Nephron (organoid): ENCODE results near the gene UPP1.
"Not testable (repeated sequence)": the region's sequence is repeated elsewhere in the genome, so short reads cannot be mapped to it uniquely, and the experiment has no call there.

Experiments used
- H3K27ac Mint-ChIP-seq, 3 experiments: 2 replicates each; pipeline ENCODE4 v1.8.0; 2020; ENCODE audit warnings: mixed read lengths in 3 of 3, mild to moderate bottlenecking in 2 of 3, moderate library complexity in 1 of 3
- H3K27me3 Mint-ChIP-seq: 2 replicates; pipeline ENCODE4 v1.8.0; 2021; ENCODE audit warnings: low read depth, mild to moderate bottlenecking, moderate library complexity, mixed read lengths
- H3K36me3 Mint-ChIP-seq: 2 replicates; pipeline ENCODE4 v1.8.0; 2020; ENCODE audit warnings: low read depth, mixed read lengths
- H3K4me1 Mint-ChIP-seq: 2 replicates; pipeline ENCODE4 v1.8.0; 2020; ENCODE audit warnings: mixed read lengths
- H3K4me3 Mint-ChIP-seq, 3 experiments: 2 replicates each; pipeline ENCODE4 v1.8.0; 2020; ENCODE audit warnings: mild to moderate bottlenecking in 3 of 3, mixed read lengths in 3 of 3, moderate library complexity in 2 of 3
- H3K9me3 Mint-ChIP-seq: 2 replicates; pipeline ENCODE4 v1.8.0; 2020; ENCODE audit warnings: mixed read lengths
- TF ChIP-seq, protein P1 (sequence below), 3 experiments: fragments of 200-600 bp; sonication (generic); IDR thresholded peaks; one replicate each; pipeline ENCODE4 v1.5.0; 2021; ENCODE audit warnings: antibody characterized with exemption in 3 of 3; ENCODE audit not compliant: unreplicated experiment in 3 of 3

UPP1 gene

DNA sequence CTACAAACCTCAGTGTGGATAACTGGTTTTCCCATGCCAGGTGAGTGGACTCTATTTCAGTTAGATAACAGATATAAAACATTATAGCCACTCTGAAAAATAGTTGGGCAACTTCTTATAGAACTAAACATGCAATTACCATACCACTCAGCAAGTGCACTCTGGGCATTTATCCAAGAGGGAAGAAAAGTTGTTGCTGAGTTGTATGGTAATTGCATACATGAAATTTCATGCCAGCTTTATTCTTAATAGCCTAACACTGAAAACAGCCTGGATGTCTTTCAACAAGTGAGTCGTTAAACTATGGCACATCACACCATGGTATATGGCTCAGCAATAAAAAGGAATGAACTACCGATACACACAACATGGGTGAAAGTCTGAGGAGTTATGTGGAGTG is 10.6 kb upstream of the UPP1 start:
- Mint-ChIP-seq H3K9me3 (no peaks in the 10 kb centered on the region), H3K36me3 (no peaks in the 10 kb centered on the region), H3K27me3 (peaks cover 4% of the 10 kb centered on the region), H3K4me3 (no peak overlapping the region), H3K4me1 (no peaks in the 10 kb centered on the region), H3K27ac (no peak overlapping the region)
- TF ChIP-seq, protein P1, sequence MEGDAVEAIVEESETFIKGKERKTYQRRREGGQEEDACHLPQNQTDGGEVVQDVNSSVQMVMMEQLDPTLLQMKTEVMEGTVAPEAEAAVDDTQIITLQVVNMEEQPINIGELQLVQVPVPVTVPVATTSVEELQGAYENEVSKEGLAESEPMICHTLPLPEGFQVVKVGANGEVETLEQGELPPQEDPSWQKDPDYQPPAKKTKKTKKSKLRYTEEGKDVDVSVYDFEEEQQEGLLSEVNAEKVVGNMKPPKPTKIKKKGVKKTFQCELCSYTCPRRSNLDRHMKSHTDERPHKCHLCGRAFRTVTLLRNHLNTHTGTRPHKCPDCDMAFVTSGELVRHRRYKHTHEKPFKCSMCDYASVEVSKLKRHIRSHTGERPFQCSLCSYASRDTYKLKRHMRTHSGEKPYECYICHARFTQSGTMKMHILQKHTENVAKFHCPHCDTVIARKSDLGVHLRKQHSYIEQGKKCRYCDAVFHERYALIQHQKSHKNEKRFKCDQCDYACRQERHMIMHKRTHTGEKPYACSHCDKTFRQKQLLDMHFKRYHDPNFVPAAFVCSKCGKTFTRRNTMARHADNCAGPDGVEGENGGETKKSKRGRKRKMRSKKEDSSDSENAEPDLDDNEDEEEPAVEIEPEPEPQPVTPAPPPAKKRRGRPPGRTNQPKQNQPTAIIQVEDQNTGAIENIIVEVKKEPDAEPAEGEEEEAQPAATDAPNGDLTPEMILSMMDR (IDR thresholded peaks at IDR 0.05; ENCODE audit: unreplicated experiment in 3 of 3): no peak

DNA sequence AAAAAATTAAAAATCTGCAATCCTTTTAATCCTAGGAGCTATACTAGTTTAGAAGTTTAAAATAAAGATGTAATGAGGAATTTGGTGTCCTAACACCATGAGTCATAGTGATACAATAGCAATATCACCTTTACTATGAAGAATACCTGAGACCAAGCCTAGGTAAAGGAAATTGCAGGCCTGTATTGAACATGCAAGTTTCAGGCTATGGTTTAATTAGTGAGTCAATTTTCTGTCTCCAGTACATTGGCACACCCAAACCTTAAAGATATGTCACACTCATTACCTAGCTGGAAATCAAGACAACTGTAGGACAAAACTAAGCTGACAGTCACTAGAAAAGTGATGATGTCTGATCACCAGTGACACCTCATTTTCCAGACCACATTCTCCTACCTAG is 6.7 kb upstream of the UPP1 start:
- H3K4me3 Mint-ChIP-seq, H3K9me3 Mint-ChIP-seq, H3K27ac Mint-ChIP-seq, H3K36me3 Mint-ChIP-seq, H3K4me1 Mint-ChIP-seq: not testable (repeated sequence)
- peaks cover 20% of the 10 kb centered on the region for H3K27me3 Mint-ChIP-seq

DNA sequence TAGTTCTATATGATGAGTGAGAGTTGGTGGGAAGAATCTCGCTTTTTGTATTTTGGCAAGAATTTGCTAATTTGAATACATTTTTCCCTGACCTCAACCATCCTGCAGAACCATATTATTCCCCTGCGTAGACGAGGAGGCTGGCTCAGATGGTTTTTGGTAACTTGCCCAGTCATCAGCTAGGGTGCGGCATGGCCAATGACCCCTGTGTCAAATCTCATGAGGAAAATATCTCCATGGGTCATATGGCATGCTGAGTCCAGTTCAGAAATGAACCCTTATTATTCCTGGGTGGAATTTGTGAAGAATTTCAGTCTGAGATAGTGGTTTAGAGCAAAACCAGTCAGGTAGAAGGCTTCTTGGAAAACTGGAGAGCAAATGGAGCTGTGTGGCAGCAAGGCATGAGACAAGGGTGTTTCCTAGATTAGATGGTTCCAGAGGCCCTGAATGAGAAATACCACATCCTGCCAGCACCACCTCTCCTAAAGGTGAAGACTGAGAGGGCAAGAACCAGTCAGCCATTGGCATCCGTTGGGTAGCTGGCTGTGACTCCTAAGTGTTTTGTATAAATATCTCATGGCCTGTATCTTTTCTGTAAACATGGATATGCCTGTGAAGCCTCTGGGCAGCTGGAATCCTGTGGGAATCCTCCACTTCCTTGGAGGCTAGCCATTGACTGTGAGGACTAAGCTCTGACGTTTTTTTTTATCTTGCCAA is 5.8 kb upstream of the UPP1 start:
- H3K27ac Mint-ChIP-seq: no peak overlapping the region
- H3K27me3 Mint-ChIP-seq: peaks cover 24% of the 10 kb centered on the region
- TF ChIP-seq, protein P1 (IDR thresholded peaks at IDR 0.05; ENCODE audit: unreplicated experiment in 3 of 3): no peak
- H3K4me3 Mint-ChIP-seq: no peak overlapping the region
- peaks cover 10% of the 10 kb centered on the region for H3K4me1 Mint-ChIP-seq
- no peaks in the 10 kb centered on the region for H3K36me3 Mint-ChIP-seq
- H3K9me3 Mint-ChIP-seq: no peaks in the 10 kb centered on the region

DNA sequence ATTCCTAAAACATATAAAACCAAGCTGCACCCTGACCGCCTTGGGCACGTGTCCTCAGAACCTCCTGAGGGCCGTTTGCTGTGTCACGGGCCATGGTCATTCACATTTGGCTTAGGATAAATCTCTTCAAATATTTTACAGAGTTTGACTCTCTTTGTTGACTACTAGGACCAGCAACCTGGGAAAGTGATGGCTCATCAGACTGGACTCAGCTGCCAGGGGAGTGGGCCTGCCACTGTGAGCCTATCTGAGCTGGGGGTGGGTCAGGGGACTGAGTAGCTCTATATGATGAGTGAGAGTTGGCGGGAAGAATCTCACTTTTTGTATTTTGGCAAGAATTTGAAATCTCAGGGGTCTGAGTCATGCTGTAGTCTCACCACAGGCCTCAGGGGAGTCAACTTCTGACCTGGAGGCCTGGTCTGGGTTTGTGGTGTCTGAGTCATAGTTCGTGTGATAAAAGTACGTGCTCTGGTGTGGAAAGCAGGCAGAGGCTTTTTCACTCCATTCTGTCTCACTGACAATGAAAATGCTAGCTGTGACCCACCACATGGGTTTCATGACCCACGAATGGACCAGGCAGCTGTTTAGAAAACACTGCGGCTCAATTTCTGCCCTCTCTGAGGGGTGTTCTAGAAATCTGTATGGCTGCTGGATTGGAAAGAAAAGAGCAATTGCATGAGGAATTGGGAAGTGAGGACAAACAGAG is 4.2 kb upstream of the UPP1 start:
- peak overlapping the region in 1 of 3 experiments; percentile 31 for H3K27ac Mint-ChIP-seq
- peaks cover 36% of the 10 kb centered on the region for H3K27me3 Mint-ChIP-seq
- TF ChIP-seq, protein P1 (IDR thresholded peaks at IDR 0.05; ENCODE audit: unreplicated experiment in 3 of 3): no peak
- peaks cover 10% of the 10 kb centered on the region for H3K4me1 Mint-ChIP-seq
- H3K36me3 Mint-ChIP-seq: no peaks in the 10 kb centered on the region
- H3K9me3 Mint-ChIP-seq: no peaks in the 10 kb centered on the region
- peak overlapping the region in 1 of 3 experiments; percentile 14 for H3K4me3 Mint-ChIP-seq

DNA sequence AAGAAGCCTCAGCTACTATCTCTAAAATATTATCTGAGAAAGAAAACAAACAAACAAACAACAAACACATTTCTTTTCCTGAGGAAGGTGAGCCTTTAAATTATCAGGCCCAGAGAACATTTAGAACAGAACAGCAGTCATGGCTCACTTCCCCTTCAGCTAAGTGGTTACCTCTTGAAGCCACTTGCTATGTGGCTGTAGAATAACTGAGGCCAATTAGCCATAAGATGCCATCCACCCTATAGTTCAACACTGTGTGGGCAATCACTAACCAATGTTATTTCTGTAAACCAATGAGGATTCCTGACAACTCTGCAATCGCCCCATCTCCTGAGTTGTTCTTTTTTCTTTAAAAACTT is 3.7 kb upstream of the UPP1 start:
- Mint-ChIP-seq H3K27ac (no peak overlapping the region), H3K4me3 (peak overlapping the region in 1 of 3 experiments; percentile 14), H3K4me1 (peaks cover 15% of the 10 kb centered on the region), H3K27me3 (peaks cover 42% of the 10 kb centered on the region), H3K9me3 (no peaks in the 10 kb centered on the region), H3K36me3 (no peaks in the 10 kb centered on the region)
- TF ChIP-seq, protein P1 (IDR thresholded peaks at IDR 0.05; ENCODE audit: unreplicated experiment in 3 of 3): no peak

DNA sequence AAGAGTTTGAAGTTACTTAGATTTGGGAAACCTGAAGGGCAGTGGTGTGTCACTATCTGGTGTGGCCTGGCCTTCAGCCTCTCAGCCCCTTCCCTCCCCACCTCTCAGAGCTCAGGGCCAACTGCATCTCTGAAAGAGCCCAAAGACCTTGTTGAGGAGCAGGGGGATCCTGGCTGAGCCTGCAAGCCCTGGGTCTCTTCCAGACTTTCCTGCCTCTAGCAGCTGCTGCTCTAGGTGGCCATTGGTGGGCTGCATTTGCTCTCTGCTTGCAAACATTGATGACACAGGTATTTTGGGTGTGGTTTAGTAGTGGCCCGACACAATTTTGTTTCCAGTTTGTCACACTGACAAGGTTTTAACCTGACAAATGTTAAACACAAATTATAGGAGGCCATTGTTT is 3.1 kb upstream of the UPP1 start:
- Mint-ChIP-seq H3K4me3 (no peak overlapping the region), H3K9me3 (no peaks in the 10 kb centered on the region), H3K27ac (no peak overlapping the region), H3K4me1 (peaks cover 19% of the 10 kb centered on the region), H3K36me3 (no peaks in the 10 kb centered on the region), H3K27me3 (peaks cover 47% of the 10 kb centered on the region)
- TF ChIP-seq, protein P1 (IDR thresholded peaks at IDR 0.05; ENCODE audit: unreplicated experiment in 3 of 3): no peak
